Measurements from ENCODE around the gene RTP1.
"Not testable (repeated sequence)": the region's sequence is repeated elsewhere in the genome, so short reads cannot be mapped to it uniquely, and the experiment has no call there.

Gene RTP1

GRCh38 chr3:187199463-187200050 is 2.3 kb downstream of the RTP1 start:
- DNase-seq, result not testable (repeated sequence)

- DNase-seq, result no peak
These were observed 8.4 kb downstream of the RTP1 start for GRCh38 chr3:187205683-187206082.

- no peak for DNase-seq
These were observed 9.8 kb downstream of the RTP1 start for GRCh38 chr3:187207062-187207461.

- DNase-seq, result no peak
These were observed 10.3 kb downstream of the RTP1 start for GRCh38 chr3:187207624-187208023.

GRCh38 chr3:187208159-187208558 is 10.9 kb downstream of the RTP1 start:
- no peak for DNase-seq

- no peak for DNase-seq
These were observed 12.2 kb downstream of the RTP1 start for GRCh38 chr3:187209491-187209890.

GRCh38 chr3:187210091-187210490 is 12.8 kb downstream of the RTP1 start:
- DNase-seq, result no peak

- DNase-seq, result no peak
These were observed 13.4 kb downstream of the RTP1 start for GRCh38 chr3:187210545-187211327.

GRCh38 chr3:187211532-187212195 is 14.4 kb downstream of the RTP1 start:
- DNase-seq, result no peak

- DNase-seq, result no peak
These were observed 14.9 kb downstream of the RTP1 start for GRCh38 chr3:187212196-187212545.

- DNase-seq, result no peak
These were observed 15.4 kb downstream of the RTP1 start for GRCh38 chr3:187212705-187213104.

- no peak for DNase-seq
These were observed 16.3 kb downstream of the RTP1 start for GRCh38 chr3:187213616-187214015.

GRCh38 chr3:187215460-187215859 is 18.2 kb downstream of the RTP1 start:
- no peak for DNase-seq

- no peak for DNase-seq
These were observed 25.5 kb downstream of the RTP1 start for GRCh38 chr3:187222801-187223200.

GRCh38 chr3:187223799-187224198 is 26.5 kb downstream of the RTP1 start:
- no peak for DNase-seq

- no peak for DNase-seq
These were observed 30.5 kb downstream of the RTP1 start for GRCh38 chr3:187227658-187228258.

GRCh38 chr3:187228740-187229139 is 31.5 kb downstream of the RTP1 start:
- no peak for DNase-seq

- no peak for DNase-seq
These were observed 32.7 kb downstream of the RTP1 start for GRCh38 chr3:187230011-187230410.

GRCh38 chr3:187236962-187237361 is 39.7 kb downstream of the RTP1 start:
- DNase-seq, result no peak

- DNase-seq, result no peak
These were observed 40.5 kb downstream of the RTP1 start for GRCh38 chr3:187237741-187238140.

- DNase-seq, result no peak
These were observed 41.0 kb downstream of the RTP1 start for GRCh38 chr3:187238239-187238638.

- not testable (repeated sequence) for DNase-seq
These were observed 41.5 kb downstream of the RTP1 start for GRCh38 chr3:187238835-187239234.

GRCh38 chr3:187242435-187242834 is 45.1 kb downstream of the RTP1 start:
- no peak for DNase-seq

GRCh38 chr3:187242900-187243299 is 45.6 kb downstream of the RTP1 start:
- no peak for DNase-seq
